ENCODE data around the gene KLHDC1. TPM values are rescaled to one million over a fixed set of nuclear protein-coding genes. Genes with fewer than 3 reads are reported as not detected.
"Not testable (repeated sequence)": the region's sequence is repeated elsewhere in the genome, so short reads cannot be mapped to it uniquely, and the experiment has no call there.

The KLHDC1 gene
- total and polyA plus RNA-seq, 3 experiments from 2014 or later = 1.6 to 2.7 (median 2.0) TPM

DNA sequence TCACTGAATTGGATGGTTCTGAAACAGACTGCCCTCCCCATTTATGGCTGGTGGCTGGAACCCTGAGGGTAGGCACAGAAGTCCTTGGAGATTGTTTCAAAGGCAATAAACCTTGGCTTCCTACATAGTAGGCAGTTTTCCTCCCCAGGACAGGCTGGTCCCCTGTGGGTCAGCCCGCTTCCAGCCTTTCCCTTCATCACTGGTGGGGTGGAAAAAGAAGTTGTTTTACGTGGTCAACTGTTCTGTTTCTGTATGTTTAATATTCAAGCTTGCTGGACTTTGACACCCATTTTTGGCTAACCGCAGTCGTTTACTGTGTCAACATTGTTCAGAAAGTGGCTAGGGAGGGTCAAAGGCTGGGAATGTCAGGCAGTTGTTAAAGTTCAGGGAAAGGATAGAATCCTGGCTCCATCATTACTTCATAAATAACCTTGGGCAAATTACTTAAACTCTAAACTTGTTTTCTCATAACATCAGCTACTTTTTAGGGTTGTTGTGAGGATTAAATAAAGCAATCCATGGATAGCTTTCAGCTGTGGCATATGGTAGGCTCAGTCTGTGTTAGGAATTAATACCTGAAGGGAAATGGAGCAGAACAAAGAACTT is 77.4 kb downstream of the KLHDC1 start:
- ChIA-PET POLR2A (interaction anchor here (0.9 to 3.9 kb wide), 3 partner anchors 135 to 349 kb away, joined by 3 to 52 read pairs (median 3); partner anchors contain the start of gene DNAAF2), CTCF (interaction anchor here (1.6 to 4.5 kb wide), 3 partner anchors 10 to 184 kb away, joined by 4 to 59 read pairs (median 20); partner anchors contain the start of genes DNAAF2 and RPS29)
- Histone ChIP-seq H3K27ac (ENCODE audit: low read depth, low read length) (no peak overlapping the region), H3K4me3 (ENCODE audit: low read length) (no peak overlapping the region), H3K9me3 (ENCODE audit: low read length) (no peaks in the 10 kb centered on the region), H3K4me1 (ENCODE audit: insufficient read depth, low read length) (peaks cover 28% of the 10 kb centered on the region), H3K27me3 (ENCODE audit: insufficient read depth, low read length, poor library complexity, severe bottlenecking) (no peaks in the 10 kb centered on the region), H3K36me3 (ENCODE audit: insufficient read depth, low read length) (peaks cover 7% of the 10 kb centered on the region)
- no peak for DNase-seq
- Mint-ChIP-seq H3K36me3 (peaks cover 0 to 37% (median 0%) of the 10 kb centered on the region in 3 donors), H3K4me3 (peak overlapping the region; percentile 29 to 99 (median 66)), H3K4me1 (peaks cover 36 to 56% (median 54%) of the 10 kb centered on the region in 3 donors), H3K9me3 (peaks cover 0 to 2% (median 0%) of the 10 kb centered on the region in 5 donors), H3K27ac (peak overlapping the region; percentile 26 to 100 (median 98)), H3K27me3 (peaks cover 0 to 3% of the 10 kb centered on the region in 2 donors)

DNA sequence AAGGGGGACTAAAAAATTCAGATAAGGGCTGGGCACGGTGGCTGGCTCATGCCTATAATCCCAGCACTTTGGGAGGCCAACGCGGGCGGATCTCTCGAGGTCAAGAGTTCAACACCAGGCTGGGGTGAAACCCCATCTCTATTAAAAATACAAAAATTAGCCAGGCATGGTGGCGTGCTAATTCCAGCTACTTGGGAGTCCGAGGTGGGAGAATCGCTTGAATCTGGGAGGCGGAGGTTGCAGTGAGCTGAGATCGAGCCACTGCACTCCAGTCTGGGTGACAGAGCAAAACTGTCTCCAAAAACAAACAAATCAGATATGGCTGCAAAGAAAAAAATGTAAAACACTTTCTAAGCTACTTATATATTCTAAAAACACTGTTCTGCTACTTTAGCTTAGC is 78.8 kb downstream of the KLHDC1 start:
- peaks cover 39 to 61% (median 60%) of the 10 kb centered on the region in 3 donors for H3K4me1 Mint-ChIP-seq
- H3K27me3 ChIP-seq (ENCODE audit: insufficient read depth, low read length, poor library complexity, severe bottlenecking); POLR2A ChIA-PET; DNase-seq; H3K4me3 Mint-ChIP-seq; H3K9me3 Mint-ChIP-seq; H3K9me3 ChIP-seq (ENCODE audit: low read length); H3K4me3 ChIP-seq (ENCODE audit: low read length); H3K36me3 ChIP-seq (ENCODE audit: insufficient read depth, low read length); H3K27me3 Mint-ChIP-seq; H3K27ac ChIP-seq (ENCODE audit: low read depth, low read length): not testable (repeated sequence)
- CTCF ChIA-PET = interaction anchor here (1.2 to 2.2 kb wide), 4 partner anchors 9 to 138 kb away, joined by 3 to 7 read pairs (median 4); no protein-coding TSS in a partner anchor
- peaks cover 0 to 44% (median 2%) of the 10 kb centered on the region in 3 donors for H3K36me3 Mint-ChIP-seq
- H3K27ac Mint-ChIP-seq = peak overlapping the region in 6 of 8 donors; percentile 0 to 99 (median 62)
- peaks cover 26% of the 10 kb centered on the region for H3K4me1 ChIP-seq (ENCODE audit: insufficient read depth, low read length)

DNA sequence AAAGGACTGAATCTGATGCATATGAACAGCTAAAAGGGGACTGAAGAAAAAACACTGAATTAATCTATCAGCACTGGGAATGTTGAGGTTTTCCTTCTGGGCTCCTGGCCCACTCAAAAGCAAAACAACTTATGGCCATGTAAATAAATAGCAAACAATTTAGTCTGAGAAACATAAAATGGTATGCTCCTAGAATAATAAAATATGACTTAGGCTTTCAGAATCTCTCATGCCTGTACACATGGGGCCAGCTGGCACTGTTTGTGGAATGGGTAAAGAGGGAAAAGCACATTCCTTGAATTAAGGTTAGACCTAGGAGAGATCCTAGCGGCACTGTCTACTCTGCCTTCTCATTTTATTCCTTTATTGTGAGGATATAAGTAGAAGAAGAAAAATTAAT is 81.2 kb downstream of the KLHDC1 start:
- Histone ChIP-seq H3K9me3 (ENCODE audit: low read length) (no peaks in the 10 kb centered on the region), H3K4me3 (ENCODE audit: low read length) (no peak overlapping the region), H3K36me3 (ENCODE audit: insufficient read depth, low read length) (peaks cover 17% of the 10 kb centered on the region), H3K27ac (ENCODE audit: low read depth, low read length) (no peak overlapping the region), H3K27me3 (ENCODE audit: insufficient read depth, low read length, poor library complexity, severe bottlenecking) (no peaks in the 10 kb centered on the region), H3K4me1 (ENCODE audit: insufficient read depth, low read length) (peaks cover 17% of the 10 kb centered on the region)
- CTCF ChIA-PET = interaction anchor here (1.0 kb wide), 1 partner anchor 35 kb away, joined by 3 read pairs; no protein-coding TSS in a partner anchor
- H3K4me3 Mint-ChIP-seq = peak overlapping the region in 1 of 7 donors; percentile 41
- no peaks in the 10 kb centered on the region for H3K9me3 Mint-ChIP-seq
- peak overlapping the region in 5 of 8 donors; percentile 24 to 77 (median 58) for H3K27ac Mint-ChIP-seq
- POLR2A ChIA-PET = interaction anchor here (0.6 to 1.0 kb wide), 2 partner anchors 140 to 182 kb away, joined by 4 read pairs; no protein-coding TSS in a partner anchor
- no peak for DNase-seq
- H3K27me3 Mint-ChIP-seq = no peaks in the 10 kb centered on the region
- H3K36me3 Mint-ChIP-seq = peaks cover 0 to 58% (median 6%) of the 10 kb centered on the region in 3 donors
- H3K4me1 Mint-ChIP-seq = peaks cover 28 to 47% (median 44%) of the 10 kb centered on the region in 3 donors

DNA sequence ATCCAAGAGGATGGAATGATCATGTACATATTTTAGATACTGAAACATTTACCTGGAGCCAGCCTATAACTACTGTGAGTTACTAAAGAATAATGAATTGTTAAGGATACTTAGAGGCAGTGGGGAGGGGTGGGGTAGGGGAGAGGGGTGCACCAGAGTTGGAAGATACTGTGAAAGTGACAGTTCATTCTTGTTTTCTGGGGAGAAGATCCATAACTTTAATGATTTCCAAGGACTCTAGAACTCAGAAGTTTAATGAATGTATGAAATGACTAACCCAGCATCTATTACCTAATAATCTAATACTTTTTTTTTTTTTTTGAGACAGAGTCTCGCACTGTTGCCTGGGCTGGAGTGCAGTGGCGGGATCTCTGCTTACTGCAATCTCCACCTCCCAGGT is 85.5 kb downstream of the KLHDC1 start:
- peaks cover 10 to 23% (median 18%) of the 10 kb centered on the region in 3 donors for H3K4me1 Mint-ChIP-seq
- H3K36me3 ChIP-seq (ENCODE audit: insufficient read depth, low read length) = peaks cover 40% of the 10 kb centered on the region

GRCh38 chr14:49781040-49781439 is 88.1 kb downstream of the KLHDC1 start:
- peaks cover 43% of the 10 kb centered on the region for H3K36me3 ChIP-seq (ENCODE audit: insufficient read depth, low read length)
- not testable (repeated sequence) for H3K4me3 ChIP-seq (ENCODE audit: low read length); H3K27ac ChIP-seq (ENCODE audit: low read depth, low read length); H3K27me3 Mint-ChIP-seq; H3K4me1 Mint-ChIP-seq; H3K9me3 Mint-ChIP-seq; DNase-seq; H3K4me3 Mint-ChIP-seq; H3K27me3 ChIP-seq (ENCODE audit: insufficient read depth, low read length, poor library complexity, severe bottlenecking); H3K4me1 ChIP-seq (ENCODE audit: insufficient read depth, low read length); H3K9me3 ChIP-seq (ENCODE audit: low read length)
- CTCF ChIA-PET = interaction anchor here (0.6 to 2.0 kb wide), 3 partner anchors 10 to 331 kb away, joined by 3 to 9 read pairs (median 4); partner anchors contain the start of gene KLHDC2
- H3K36me3 Mint-ChIP-seq = peaks cover 3 to 90% (median 29%) of the 10 kb centered on the region in 3 donors
- H3K27ac Mint-ChIP-seq = peak overlapping the region in 1 of 8 donors; percentile 2
- POLR2A ChIA-PET = interaction anchor here (0.6 kb wide), 1 partner anchor 17 kb away, joined by 3 read pairs; no protein-coding TSS in a partner anchor

More for the DNA sequence above, 85.5 kb downstream of the KLHDC1 start:
- Mint-ChIP-seq H3K27me3 (no peaks in the 10 kb centered on the region), H3K9me3 (no peaks in the 10 kb centered on the region), H3K4me3 (no peak overlapping the region), H3K27ac (no peak overlapping the region), H3K36me3 (peaks cover 3 to 83% (median 23%) of the 10 kb centered on the region in 3 donors)
- no peaks in the 10 kb centered on the region for H3K4me1 ChIP-seq (ENCODE audit: insufficient read depth, low read length)
- no peak overlapping the region for H3K4me3 ChIP-seq (ENCODE audit: low read length)
- H3K27me3 ChIP-seq (ENCODE audit: insufficient read depth, low read length, poor library complexity, severe bottlenecking) = no peaks in the 10 kb centered on the region
- ChIA-PET POLR2A (no interaction called here), CTCF (no interaction called here)
- no peak for DNase-seq
- H3K9me3 ChIP-seq (ENCODE audit: low read length) = no peaks in the 10 kb centered on the region
- no peak overlapping the region for H3K27ac ChIP-seq (ENCODE audit: low read depth, low read length)

DNA sequence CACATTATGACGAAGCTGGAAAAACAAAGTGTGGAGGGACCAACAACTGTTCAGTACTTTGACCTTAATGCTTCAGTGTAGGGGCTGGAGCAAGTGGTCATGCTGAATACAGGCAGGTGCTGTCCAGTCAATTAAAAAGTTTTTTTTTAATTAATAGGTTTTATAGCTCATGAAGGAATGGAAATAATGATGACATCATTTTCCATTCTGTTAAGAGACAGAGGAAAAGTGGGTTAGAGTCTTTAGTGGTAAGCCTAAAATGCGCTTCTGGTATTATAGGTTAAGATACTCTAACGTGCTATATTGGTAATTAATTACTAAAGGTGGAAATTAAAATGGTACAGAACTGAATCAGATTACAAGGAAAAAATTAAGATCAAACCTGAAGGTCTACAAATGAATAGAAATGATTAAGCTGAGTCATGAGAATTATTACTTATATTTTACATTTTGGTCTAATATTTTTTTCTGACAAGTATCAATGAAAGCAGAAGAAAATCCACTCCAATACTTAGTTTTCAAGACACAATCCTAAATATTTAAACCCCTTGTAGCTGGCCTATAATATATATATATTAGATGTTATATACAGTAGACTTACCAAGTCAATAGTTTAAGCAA is 90.6 kb downstream of the KLHDC1 start:
- ChIA-PET CTCF (interaction anchor here (1.1 to 1.6 kb wide), 3 partner anchors 15 to 163 kb away, joined by 3 to 4 read pairs (median 3); partner anchors contain the start of genes MGAT2 and RPL36AL), POLR2A (interaction anchor here (0.9 kb wide), 1 partner anchor 16 kb away, joined by 3 read pairs; the partner anchor contains the start of gene KLHDC2)
- no peaks in the 10 kb centered on the region for H3K9me3 Mint-ChIP-seq
- Histone ChIP-seq H3K4me1 (ENCODE audit: insufficient read depth, low read length) (no peaks in the 10 kb centered on the region), H3K36me3 (ENCODE audit: insufficient read depth, low read length) (peaks cover 44% of the 10 kb centered on the region), H3K9me3 (ENCODE audit: low read length) (no peaks in the 10 kb centered on the region), H3K4me3 (ENCODE audit: low read length) (no peak overlapping the region), H3K27me3 (ENCODE audit: insufficient read depth, low read length, poor library complexity, severe bottlenecking) (no peaks in the 10 kb centered on the region), H3K27ac (ENCODE audit: low read depth, low read length) (no peak overlapping the region)
- no peak overlapping the region for H3K4me3 Mint-ChIP-seq
- no peak for DNase-seq
- no peaks in the 10 kb centered on the region for H3K27me3 Mint-ChIP-seq
- H3K4me1 Mint-ChIP-seq = peaks cover 0 to 4% (median 0%) of the 10 kb centered on the region in 3 donors
- H3K27ac Mint-ChIP-seq = peak overlapping the region in 1 of 8 donors; percentile 6
- H3K36me3 Mint-ChIP-seq = peaks cover 3 to 93% (median 30%) of the 10 kb centered on the region in 3 donors

- POLR2A ChIA-PET = no interaction called here
- Histone ChIP-seq H3K9me3 (ENCODE audit: low read length) (no peaks in the 10 kb centered on the region), H3K27me3 (ENCODE audit: insufficient read depth, low read length, poor library complexity, severe bottlenecking) (no peaks in the 10 kb centered on the region), H3K36me3 (ENCODE audit: insufficient read depth, low read length) (peaks cover 49% of the 10 kb centered on the region), H3K4me3 (ENCODE audit: low read length) (no peak overlapping the region), H3K4me1 (ENCODE audit: insufficient read depth, low read length) (no peaks in the 10 kb centered on the region), H3K27ac (ENCODE audit: low read depth, low read length) (no peak overlapping the region)
- no peak overlapping the region for H3K4me3 Mint-ChIP-seq
- H3K27ac Mint-ChIP-seq = peak overlapping the region in 1 of 8 donors; percentile 8
- DNase-seq = no peak
- CTCF ChIA-PET = no interaction called here
- H3K27me3 Mint-ChIP-seq = no peaks in the 10 kb centered on the region
- H3K36me3 Mint-ChIP-seq = peaks cover 5 to 95% (median 21%) of the 10 kb centered on the region in 3 donors
- H3K9me3 Mint-ChIP-seq = no peaks in the 10 kb centered on the region
- peaks cover 0 to 4% (median 0%) of the 10 kb centered on the region in 3 donors for H3K4me1 Mint-ChIP-seq
These were observed 93.4 kb downstream of the KLHDC1 start for GRCh38 chr14:49786315-49786714.

GRCh38 chr14:49792618-49793017 is 99.7 kb downstream of the KLHDC1 start:
- H3K27me3 Mint-ChIP-seq = no peaks in the 10 kb centered on the region
- Histone ChIP-seq H3K4me1 (ENCODE audit: insufficient read depth, low read length) (no peaks in the 10 kb centered on the region), H3K9me3 (ENCODE audit: low read length) (no peaks in the 10 kb centered on the region), H3K36me3 (ENCODE audit: insufficient read depth, low read length) (peaks cover 61% of the 10 kb centered on the region), H3K27me3 (ENCODE audit: insufficient read depth, low read length, poor library complexity, severe bottlenecking) (no peaks in the 10 kb centered on the region), H3K27ac (ENCODE audit: low read depth, low read length) (no peak overlapping the region), H3K4me3 (ENCODE audit: low read length) (no peak overlapping the region)
- peaks cover 10 to 94% (median 17%) of the 10 kb centered on the region in 3 donors for H3K36me3 Mint-ChIP-seq
- peaks cover 0 to 3% (median 0%) of the 10 kb centered on the region in 3 donors for H3K4me1 Mint-ChIP-seq
- POLR2A ChIA-PET = no interaction called here
- H3K4me3 Mint-ChIP-seq = no peak overlapping the region
- CTCF ChIA-PET = no interaction called here
- H3K9me3 Mint-ChIP-seq = no peaks in the 10 kb centered on the region
- no peak for DNase-seq
- H3K27ac Mint-ChIP-seq = no peak overlapping the region

All from CD8-positive, alpha-beta memory T cell (primary cell).